Upper lobe of right lung (tissue), 1 donor: Measurements from ENCODE around the gene FAR1. TPM values are rescaled to one million over a fixed set of nuclear protein-coding genes. Genes with fewer than 3 reads are reported as not detected.

Experiments used
- ATAC-seq: fragments of 200-7000 bp; cut with Tn5 transposase; one replicate; pipeline ENCODE4 v1.9.1; 2020; ENCODE audit warnings: mild to moderate bottlenecking, moderate library complexity
- DNase-seq: peaks from one replicate; pipeline ENCODE4 v3.0.0-alpha.2; 2020
- H3K27ac ChIP-seq: fragments of 200-600 bp; one replicate; pipeline ENCODE4 v1.8.0; 2022
- H3K27me3 ChIP-seq: fragments of 200-600 bp; one replicate; pipeline ENCODE4 v1.8.0; 2022; ENCODE audit warnings: mild to moderate bottlenecking
- H3K36me3 ChIP-seq: fragments of 200-600 bp; one replicate; pipeline ENCODE4 v1.8.0; 2022
- H3K4me1 ChIP-seq: fragments of 200-600 bp; one replicate; pipeline ENCODE4 v1.8.0; 2022
- H3K4me3 ChIP-seq: fragments of 200-600 bp; one replicate; pipeline ENCODE4 v1.8.0; 2022; ENCODE audit warnings: mild to moderate bottlenecking
- H3K9me3 ChIP-seq: fragments of 200-600 bp; one replicate; pipeline ENCODE4 v1.8.0; 2022
- intact Hi-C: fragments of 100-400 bp; cut with DNase I; formaldehyde crosslinking; loops from one replicate; pipeline ENCODE4 v1.11.0; 2022
- total RNA-seq: library from RNA; stranded (reverse); fragmentation: NEBNext Ultra II Directional; extraction: Animal tissue kit (Norgen Biotek cat#: 25700); gene quantifications from one replicate; pipeline ENCODE4 v1.2.1, GENCODE V29; 2021
- TF ChIP-seq, protein P1 (sequence below): fragments of 200-600 bp; IDR thresholded peaks from one replicate; pipeline ENCODE4 v1.8.0; 2022; ENCODE audit warnings: antibody characterized with exemption
- donor health status: DM: no; HTN: yes; CAD: no; lungs with severe emphysema.

The FAR1 gene
- total RNA-seq, 1 donor from 2014 or later: 59.7 TPM

DNA sequence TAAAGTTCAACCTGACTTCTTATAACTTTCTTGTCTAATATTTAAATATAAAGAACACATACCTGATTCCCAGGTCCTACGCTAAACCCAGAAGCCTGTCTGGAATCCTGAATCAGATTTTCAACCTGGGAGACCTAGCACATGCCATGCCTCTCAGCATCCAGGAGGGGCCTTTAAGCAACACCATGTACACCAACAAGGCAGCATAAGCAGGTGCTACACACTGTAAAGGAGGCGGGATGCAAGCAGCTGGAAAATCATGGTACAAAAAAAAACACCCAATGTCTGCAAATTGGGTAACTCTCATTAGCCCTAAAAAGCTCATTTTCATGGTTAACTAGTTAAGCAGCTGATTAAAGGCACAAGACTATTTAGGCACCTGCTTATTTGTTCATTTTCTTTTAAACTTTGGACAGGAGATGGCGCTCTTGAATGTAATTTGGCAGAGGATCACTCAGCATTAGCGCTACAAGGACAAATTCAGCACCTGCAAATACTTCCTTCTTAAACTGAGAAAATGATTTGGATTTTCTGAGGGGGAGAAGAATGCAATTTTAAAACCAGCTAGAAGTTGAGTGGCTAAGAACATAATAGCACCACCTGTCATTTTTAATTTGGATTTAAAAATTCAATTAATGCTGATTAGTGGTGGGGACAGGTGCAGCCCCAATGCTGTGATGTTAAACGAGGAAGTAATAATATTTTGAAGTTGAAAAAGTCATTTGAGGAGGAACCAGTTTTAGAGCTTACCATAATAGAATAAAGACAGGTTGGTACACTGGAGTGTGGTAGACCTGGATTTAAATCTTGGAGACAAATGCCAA, 104.0 kb downstream of the FAR1 start:
- Histone ChIP-seq H3K4me3 (no peak overlapping the region), H3K27me3 (no peaks in the 10 kb centered on the region)
- intact Hi-C loops: no loop called here

DNA sequence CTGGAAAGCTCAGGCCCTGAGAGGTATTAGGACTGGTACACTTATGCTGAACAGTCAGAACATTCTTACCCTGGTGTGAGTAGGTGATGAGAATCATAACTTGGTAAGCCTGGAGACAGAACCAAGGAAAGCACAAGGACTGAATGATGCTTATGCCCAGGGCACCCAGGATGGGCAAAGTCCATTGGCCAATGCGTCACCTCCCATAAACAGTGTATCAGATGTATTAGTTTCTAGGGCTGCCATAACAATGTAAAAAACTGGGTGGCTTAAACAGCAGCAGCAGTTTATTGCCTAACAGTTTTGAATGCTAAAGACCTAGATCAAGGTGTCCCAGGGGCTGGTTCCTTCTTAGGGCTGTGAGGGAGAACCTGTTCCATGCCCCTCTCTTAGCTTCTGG, 107.0 kb downstream of the FAR1 start:
- Histone ChIP-seq H3K36me3 (no peaks in the 10 kb centered on the region), H3K4me1 (no peaks in the 10 kb centered on the region), H3K4me3 (no peak overlapping the region), H3K9me3 (no peaks in the 10 kb centered on the region), H3K27me3 (no peaks in the 10 kb centered on the region), H3K27ac (no peak overlapping the region)
- intact Hi-C loops: no loop called here
- no peak for DNase-seq
- ATAC-seq: no peak
- TF ChIP-seq, protein P1, sequence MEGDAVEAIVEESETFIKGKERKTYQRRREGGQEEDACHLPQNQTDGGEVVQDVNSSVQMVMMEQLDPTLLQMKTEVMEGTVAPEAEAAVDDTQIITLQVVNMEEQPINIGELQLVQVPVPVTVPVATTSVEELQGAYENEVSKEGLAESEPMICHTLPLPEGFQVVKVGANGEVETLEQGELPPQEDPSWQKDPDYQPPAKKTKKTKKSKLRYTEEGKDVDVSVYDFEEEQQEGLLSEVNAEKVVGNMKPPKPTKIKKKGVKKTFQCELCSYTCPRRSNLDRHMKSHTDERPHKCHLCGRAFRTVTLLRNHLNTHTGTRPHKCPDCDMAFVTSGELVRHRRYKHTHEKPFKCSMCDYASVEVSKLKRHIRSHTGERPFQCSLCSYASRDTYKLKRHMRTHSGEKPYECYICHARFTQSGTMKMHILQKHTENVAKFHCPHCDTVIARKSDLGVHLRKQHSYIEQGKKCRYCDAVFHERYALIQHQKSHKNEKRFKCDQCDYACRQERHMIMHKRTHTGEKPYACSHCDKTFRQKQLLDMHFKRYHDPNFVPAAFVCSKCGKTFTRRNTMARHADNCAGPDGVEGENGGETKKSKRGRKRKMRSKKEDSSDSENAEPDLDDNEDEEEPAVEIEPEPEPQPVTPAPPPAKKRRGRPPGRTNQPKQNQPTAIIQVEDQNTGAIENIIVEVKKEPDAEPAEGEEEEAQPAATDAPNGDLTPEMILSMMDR: no peak

More for the DNA sequence above, 104.0 kb downstream of the FAR1 start:
- TF ChIP-seq, protein P1: peak; percentile 50
- H3K9me3 ChIP-seq: no peaks in the 10 kb centered on the region
- no peaks in the 10 kb centered on the region for H3K4me1 ChIP-seq
- DNase-seq (no peak), ATAC-seq (peak; percentile 81)
- H3K27ac ChIP-seq: no peak overlapping the region
- no peaks in the 10 kb centered on the region for H3K36me3 ChIP-seq

DNA sequence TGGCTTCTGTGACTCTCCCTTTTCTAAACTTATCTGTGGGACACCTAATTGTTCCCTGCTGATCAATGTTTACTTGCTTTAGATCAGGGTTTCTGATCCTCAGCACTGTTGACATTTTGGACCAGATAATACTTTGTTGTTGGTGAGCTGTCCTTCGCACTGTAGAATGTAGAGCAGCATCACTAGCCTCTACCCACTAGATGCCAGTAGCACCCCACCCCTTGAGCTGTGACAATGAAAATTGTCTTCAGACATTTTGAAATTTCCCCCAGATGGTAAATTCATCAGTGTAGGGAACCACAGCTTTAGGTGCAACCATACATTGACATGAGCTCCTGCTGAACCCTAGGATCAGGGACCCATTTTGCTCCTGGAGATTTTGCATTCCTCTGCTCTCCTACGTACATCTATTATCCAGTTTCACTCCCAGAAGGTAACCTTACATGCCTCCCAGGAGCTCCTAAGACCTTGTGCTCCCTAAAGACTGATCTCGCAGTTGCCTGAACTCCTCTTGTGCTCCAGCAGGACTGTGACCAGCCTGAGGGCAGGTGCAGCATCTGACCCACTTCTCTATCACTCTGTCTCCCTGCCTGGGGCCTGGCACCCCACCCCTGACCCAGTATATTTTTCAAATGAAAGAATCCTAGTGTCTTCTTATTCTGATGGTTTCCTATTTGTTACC, 107.8 kb downstream of the FAR1 start:
- TF ChIP-seq, protein P1: peak; percentile 13
- intact Hi-C loops: no loop called here
- Histone ChIP-seq H3K4me3 (no peak overlapping the region), H3K4me1 (no peaks in the 10 kb centered on the region), H3K27ac (no peak overlapping the region), H3K9me3 (no peaks in the 10 kb centered on the region), H3K27me3 (no peaks in the 10 kb centered on the region), H3K36me3 (no peaks in the 10 kb centered on the region)
- DNase-seq: no peak
- ATAC-seq: peak; percentile 23

DNA sequence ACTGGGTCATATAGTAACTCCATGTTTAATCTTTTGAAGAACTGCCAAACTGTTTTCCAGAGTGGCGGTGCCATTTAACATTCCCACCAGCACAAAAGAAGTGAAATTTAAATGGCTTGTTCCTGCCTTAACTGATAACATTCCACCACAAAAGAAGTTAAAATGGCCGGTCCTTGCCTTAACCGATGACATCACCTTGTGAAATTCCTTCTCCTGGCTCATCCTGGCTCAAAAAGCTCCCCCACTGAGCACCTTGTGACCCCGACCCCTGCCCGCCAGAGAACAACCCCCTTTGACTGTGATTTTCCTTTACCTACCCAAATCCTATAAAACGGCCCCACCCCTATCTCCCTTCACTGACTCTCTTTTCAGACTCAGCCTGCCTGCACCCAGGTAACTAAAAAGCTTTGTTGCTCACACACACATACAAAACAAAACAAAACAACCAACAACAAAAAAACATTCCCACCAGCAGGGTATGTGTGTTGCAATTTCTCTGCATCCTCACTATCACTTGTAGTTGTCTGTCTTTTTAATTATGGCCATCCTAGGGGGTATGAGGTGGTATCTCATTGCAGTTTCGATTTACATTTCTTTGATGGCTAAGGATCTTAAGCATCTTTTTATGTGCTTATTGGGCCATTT, 109.0 kb downstream of the FAR1 start:
- H3K27me3 ChIP-seq: no peaks in the 10 kb centered on the region
- ATAC-seq (no peak), DNase-seq (no peak)
- H3K27ac ChIP-seq: no peak overlapping the region
- TF ChIP-seq, protein P1: no peak
- H3K4me3 ChIP-seq: no peak overlapping the region
- H3K9me3 ChIP-seq: no peaks in the 10 kb centered on the region
- H3K4me1 ChIP-seq: no peaks in the 10 kb centered on the region
- intact Hi-C loops: no loop called here
- H3K36me3 ChIP-seq: no peaks in the 10 kb centered on the region

DNA sequence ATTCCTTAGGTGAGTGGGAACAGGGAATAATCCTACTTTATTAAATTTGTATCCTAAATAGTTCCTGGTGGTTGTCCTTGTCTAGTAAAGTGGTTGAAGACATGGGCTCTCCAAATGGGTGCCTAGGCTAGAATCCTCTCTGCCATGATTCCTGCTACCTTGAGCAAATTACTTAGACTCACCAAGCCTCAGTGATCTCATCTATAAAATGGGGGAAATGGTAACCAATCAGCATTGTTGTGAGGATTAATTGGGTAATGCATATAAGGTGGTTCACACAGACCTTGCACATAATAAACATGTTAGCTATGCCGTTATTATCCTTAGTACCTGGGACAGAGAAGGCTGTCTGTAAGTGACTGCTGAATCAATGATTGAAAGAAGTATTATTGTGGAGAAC, 109.9 kb downstream of the FAR1 start:
- no peaks in the 10 kb centered on the region for H3K4me1 ChIP-seq
- TF ChIP-seq, protein P1: no peak
- H3K27ac ChIP-seq: no peak overlapping the region
- no peak for ATAC-seq
- DNase-seq: no peak
- H3K4me3 ChIP-seq: no peak overlapping the region
- no peaks in the 10 kb centered on the region for H3K9me3 ChIP-seq
- intact Hi-C loops: no loop called here
- no peaks in the 10 kb centered on the region for H3K36me3 ChIP-seq
- no peaks in the 10 kb centered on the region for H3K27me3 ChIP-seq
